GM18517 (cell line): Measurements from ENCODE around the gene ATF7IP2.
"Not testable (repeated sequence)": the region's sequence is repeated elsewhere in the genome, so short reads cannot be mapped to it uniquely, and the experiment has no call there.

Source experiments
- ATAC-seq: cut with Tn5 transposase; IDR thresholded peaks from one replicate; pipeline ENCODE4 v1.9.1; 2021; ENCODE audit warnings: mild to moderate bottlenecking, moderate library complexity; ENCODE audit not compliant: unreplicated experiment

Gene ATF7IP2

GRCh38 chr16:10441726-10442125 lies 55.9 kb downstream of the ATF7IP2 start:
- no peak for ATAC-seq

GRCh38 chr16:10447289-10447688 lies 61.4 kb downstream of the ATF7IP2 start:
- ATAC-seq = no peak

DNA sequence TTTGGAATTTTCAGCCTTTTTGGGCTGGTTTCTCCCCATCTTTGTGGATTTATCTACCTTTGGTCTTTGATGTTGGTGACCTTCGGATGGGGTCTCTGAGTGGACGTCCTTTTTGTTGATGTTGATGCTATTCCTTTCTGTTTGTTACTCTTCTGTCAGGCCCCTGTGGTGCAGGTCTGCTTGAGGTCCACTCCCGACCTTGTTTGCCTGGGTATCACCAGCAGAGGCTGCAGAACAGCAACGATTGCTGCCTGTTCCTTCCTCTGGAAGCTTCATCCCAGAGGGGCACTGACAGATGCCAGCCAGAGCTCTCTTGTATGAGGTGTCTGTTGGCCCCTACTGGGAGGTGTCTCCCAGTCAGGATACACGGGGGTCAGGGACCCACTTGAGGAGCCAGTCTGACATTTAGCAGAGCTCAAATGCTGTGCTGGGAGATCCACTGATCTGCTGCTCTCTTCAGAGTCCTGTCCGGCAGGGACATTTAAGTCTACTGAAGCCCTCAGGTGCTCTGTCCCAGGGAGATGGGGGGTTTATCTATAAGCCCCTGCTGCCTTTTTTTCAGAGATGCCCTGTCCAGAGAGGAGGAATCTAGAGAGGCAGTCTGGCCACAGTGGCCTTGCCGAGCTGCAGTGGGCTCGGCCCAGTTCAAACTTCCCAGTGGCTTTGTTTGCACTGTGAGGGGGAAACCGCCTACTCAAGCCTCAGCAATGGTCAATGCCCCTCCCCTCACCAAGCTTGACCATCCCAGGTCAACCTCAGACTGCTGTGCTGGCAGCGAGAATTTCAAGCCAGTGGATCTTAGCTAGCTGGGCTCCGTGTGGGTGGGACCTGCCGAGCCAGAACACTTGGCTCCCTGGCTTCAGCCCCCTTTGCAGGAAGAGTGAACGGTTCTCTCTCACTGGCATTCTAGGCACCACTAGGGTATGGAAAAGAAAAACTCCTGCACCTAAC lies 66.6 kb downstream of the ATF7IP2 start:
- not testable (repeated sequence) for ATAC-seq

GRCh38 chr16:10453159-10453510 lies 67.3 kb downstream of the ATF7IP2 start:
- no peak for ATAC-seq

DNA sequence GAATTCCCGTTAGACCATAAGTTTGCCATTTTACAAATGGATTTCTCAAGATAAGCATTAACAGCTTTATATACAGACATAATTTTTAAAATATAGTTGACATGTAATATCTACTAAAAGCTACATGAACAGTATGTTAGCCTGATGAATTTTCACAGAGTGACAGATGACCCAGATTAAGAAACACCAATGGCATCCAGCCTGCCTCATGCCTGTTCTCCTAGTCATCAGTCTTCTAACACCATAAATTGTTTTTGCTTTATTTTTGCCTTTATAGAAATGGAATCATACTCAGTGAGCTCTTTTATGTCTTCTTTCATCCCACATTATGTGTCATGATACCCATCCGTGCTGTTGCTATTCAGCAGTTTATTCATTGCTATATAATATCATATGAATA lies 80.0 kb downstream of the ATF7IP2 start:
- no peak for ATAC-seq

DNA sequence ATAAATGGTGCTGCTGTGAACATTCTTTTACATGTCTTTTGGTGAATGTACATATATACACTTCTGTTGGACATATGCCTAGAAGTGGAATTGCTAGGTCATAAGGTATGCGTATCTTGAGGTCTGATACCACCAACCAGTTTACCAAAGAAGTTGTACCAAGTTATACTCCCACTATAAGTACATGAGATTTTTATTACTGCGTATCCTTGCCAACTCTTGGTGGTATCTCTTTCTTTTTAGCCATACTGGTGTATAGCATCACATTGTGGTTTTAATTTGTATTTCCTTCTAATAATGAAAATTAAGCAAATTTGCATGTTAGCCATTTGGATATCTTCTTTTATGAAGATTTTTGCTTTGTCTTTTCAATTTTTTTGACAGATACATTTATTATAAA lies 80.5 kb downstream of the ATF7IP2 start:
- no peak for ATAC-seq

- no peak for ATAC-seq
These were observed 81.0 kb downstream of the ATF7IP2 start for GRCh38 chr16:10466861-10467260.

- ATAC-seq = not testable (repeated sequence)
These were observed 90.8 kb downstream of the ATF7IP2 start for GRCh38 chr16:10476636-10477035.

- ATAC-seq = no peak
These were observed 94.3 kb downstream of the ATF7IP2 start for GRCh38 chr16:10480151-10480550.

DNA sequence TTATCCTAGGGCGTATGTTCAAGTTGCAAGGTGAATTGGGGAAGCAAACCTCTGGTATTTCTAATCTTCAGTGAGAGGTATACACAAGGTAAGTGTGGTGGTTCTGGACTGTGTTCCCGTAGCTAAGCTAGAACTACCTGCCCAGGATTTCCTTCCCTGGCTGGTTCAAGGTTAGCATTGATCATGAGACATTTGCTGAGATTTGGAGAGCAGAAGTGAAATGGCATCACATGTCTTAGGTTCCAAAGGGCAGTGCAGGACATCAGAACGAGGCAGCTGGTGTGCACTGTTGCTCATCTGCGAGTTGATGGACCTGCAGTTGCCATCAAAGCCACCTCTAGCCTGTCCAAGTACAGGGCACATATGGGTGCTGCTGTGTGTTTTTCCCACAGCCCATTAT lies 99.3 kb downstream of the ATF7IP2 start:
- ATAC-seq = no peak

DNA sequence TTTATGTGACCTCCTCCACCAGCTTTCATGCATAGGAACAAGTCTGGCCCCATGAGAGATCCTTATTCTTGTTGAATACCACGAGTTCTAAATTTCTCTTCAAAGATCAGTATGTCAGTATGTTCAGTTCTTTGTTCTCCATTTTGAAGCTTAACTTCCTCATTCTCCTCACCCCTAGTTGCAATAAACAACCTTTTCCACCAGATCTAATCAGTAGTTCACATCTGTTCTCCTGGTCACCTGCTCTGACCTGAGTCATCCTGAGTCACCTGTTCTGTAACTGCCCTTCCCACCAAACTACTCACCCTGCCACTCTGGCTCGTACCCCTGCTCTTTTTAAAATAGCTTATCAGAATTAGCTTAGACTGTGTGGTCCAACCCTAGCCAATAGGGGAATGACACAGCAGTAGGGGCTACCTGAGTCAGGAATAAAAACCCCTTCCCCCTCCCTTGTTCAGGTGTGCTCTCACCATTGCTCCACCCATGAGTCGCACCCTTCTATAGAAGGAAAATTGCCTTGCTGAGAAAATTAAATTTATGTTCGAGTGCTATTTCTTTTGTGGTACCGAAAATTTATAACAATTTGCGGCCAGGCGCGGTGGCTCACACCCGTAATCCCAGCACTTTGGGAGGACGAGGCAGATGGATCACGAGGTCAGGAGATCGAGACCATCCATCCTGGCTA lies 100.0 kb downstream of the ATF7IP2 start:
- no peak for ATAC-seq

- ATAC-seq = no peak
These were observed 104.3 kb downstream of the ATF7IP2 start for GRCh38 chr16:10490141-10490540.

GRCh38 chr16:10493276-10493675 lies 107.4 kb downstream of the ATF7IP2 start:
- no peak for ATAC-seq

DNA sequence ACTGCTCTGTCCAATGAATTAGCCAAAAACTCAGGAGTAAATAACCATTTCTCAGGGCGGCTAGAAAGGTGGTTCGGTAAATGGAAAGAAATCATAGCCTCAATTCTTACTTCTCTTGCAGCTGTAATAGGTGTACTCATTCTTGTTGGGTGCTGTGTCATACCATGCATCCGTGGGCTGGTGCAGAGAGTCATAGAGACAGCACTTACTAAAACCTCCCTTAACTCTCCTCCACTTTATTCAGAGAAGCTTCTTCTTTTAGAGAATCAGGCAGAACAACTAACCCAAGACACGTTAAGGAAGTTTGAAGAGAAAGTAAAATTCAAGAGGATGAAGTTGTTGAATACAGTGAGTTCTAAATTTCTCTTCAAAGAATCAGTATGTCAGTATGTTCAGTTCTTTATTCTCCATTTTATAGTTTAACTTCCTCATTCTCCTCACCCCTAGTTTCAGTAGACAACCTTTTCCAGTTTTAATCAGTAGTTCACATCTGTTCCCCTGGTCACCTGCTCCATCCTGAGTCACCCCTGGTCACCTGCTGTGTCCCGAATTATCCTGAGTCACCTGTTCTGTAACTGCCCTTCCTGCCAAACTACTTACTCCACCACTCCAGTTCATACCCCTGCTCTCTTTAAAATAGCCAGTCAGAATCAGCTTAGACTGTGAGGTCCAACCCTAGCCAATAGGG lies 108.6 kb downstream of the ATF7IP2 start:
- ATAC-seq = no peak

DNA sequence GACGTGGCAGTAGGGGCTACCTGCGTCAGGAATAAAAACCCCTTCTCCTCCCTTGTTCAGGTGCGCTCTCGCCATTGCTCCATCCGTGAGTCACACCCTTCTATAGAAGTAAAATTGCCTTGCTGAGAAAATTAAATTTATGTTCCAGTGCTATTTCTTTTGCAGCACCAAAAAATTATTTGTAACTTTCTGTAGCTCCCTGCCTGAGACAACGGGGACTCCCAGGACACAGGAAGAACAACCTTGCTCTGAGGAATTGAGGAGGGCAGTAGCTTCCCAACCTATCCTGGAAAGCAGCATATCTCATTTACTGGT lies 109.1 kb downstream of the ATF7IP2 start:
- no peak for ATAC-seq

DNA sequence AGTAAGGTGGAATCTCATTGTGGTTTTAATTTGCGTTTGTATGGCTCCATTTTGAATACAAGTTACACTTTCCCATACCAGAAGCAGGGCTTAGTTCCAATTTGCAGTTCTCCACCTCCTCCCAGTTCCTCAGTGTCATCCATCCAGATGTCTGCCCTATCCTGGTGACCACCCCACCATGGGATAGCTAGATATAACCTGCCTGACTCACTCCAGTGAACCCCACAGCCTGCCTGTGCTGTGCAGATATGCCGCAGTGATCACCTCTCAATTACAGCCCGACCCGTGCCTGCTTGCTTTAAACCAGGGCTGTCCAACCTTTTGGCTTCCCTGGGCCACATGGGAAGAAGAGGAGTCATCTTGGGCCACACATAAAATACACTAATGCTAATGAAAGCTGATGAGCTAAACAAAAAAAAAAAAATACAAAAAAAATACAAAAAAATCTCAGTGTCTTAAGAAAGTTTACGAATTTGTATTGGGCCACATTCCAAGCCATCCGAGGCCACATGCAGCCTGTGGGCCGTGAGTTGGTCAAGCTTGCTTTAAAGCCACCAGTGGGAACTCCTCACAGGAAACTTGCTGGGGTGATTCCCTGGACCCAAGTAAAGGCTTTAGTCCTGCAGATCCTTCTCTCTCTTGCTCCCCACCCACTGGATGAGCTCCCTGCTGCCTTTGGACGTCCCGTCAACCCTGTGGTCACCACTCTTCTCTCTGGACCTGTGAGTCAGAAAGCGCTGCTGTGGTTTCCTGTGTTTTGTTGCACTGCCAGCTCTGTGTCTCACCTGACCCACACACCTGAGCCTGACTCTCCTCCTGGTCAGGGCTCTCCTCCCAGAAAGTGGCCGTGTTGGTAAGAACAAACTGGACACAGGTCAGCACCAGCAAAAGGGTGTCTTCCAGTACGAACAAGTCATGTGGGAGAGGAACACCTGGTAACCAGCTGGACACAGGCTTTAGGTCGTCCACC lies 111.6 kb downstream of the ATF7IP2 start:
- ATAC-seq = no peak

DNA sequence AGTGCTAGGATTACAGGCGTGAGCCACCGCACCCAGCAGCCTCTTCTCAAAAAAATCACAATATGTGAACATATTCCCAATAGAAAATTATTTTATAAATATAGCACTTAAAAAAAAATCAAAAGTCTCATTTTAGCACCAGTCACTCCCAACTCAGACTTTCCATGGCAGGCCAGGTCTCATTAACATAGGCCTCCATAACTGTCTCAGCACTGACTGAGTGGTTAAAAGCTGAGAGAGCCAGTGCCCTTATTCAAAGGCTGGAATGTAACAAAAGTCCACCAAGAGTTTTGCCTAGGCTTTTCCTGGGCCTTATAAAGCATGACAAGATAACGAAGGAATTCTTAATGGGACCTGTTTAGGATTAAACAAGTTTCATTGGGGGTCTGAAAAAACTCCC lies 114.7 kb downstream of the ATF7IP2 start:
- no peak for ATAC-seq

GRCh38 chr16:10501016-10501607 lies 115.3 kb downstream of the ATF7IP2 start:
- ATAC-seq = no peak

DNA sequence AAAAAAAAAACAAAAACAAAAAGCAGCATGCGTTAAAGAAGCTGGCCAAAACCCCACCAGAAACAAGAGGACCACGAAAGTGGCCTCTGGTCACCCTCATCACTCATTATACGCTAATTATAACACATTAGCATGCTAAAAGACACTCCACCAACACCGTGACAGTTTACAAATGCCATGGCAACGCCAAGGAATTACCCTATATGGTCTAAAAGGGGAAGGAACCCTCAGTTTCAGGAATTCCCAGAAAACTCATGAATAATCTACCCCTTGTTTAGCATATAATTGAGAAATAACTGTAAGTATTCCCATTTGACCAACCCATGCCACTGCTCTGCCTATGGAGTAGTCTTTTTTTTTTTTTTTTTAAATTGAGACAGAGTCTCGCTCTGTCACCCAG lies 116.9 kb downstream of the ATF7IP2 start:
- ATAC-seq = no peak

DNA sequence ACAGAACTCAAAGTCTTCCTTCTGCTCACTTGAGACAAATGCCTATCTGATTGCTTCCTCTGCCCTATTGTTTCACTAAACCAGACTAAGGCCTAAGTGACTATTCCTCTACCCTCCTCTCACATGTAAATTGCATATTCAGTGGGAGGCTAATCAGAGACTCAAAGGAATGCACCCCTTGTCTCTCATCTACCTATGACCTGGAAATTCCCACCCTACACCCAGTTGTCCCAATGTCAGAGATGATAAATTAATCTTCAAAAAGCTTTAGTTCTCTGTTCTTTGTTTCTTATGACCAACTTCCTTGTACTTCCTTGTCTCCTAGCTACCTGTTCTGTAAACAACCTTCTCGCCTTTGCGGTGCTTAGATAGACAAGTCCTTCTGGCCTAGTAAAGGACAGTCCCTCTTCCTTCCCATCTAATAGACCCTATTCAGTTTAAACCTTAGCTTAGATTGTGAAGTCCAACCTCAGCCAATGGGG lies 118.6 kb downstream of the ATF7IP2 start:
- ATAC-seq = no peak
